HepG2 (cell line): ENCODE data around the gene RCOR1. TPM values are rescaled to one million over a fixed set of nuclear protein-coding genes. Genes with fewer than 3 reads are reported as not detected.

ENCODE experiments used
- ELF3 ChIP-seq: IDR thresholded peaks from 2 replicates; pipeline ENCODE4 v1.6.1; 2016; ENCODE audit warnings: missing genetic modification reagents, missing compliant biosample characterization
- GLI4 ChIP-seq: sonication (generic); formaldehyde crosslinking; IDR thresholded peaks from 2 replicates; pipeline ENCODE4 v1.5.1; 2020; ENCODE audit warnings: missing genetic modification reagents, mild to moderate bottlenecking, moderate library complexity, borderline replicate concordance
- ISL2 ChIP-seq: sonication (generic); formaldehyde crosslinking; IDR thresholded peaks from 2 replicates; pipeline ENCODE4 v1.5.0; 2020; ENCODE audit warnings: missing genetic modification reagents
- MIXL1 ChIP-seq: IDR thresholded peaks from 2 replicates; pipeline ENCODE4 v1.6.1; 2016
- NR2F6 ChIP-seq, 2 experiments: IDR thresholded peaks; 2 replicates each; pipeline ENCODE4 v1.6.1; 2016; ENCODE audit warnings: antibody characterized with exemption in 1 of 2, mild to moderate bottlenecking in 1 of 2
- SMYD3 ChIP-seq: sonication (generic); formaldehyde crosslinking; IDR thresholded peaks from 2 replicates; pipeline ENCODE4 v1.8.1; 2023; ENCODE audit warnings: mild to moderate bottlenecking, missing genetic modification reagents
- SNRNP70 ChIP-seq: fragments of 200-400 bp; formaldehyde crosslinking; IDR thresholded peaks from 2 replicates; pipeline ENCODE4 v1.6.1; 2017; ENCODE audit warnings: mild to moderate bottlenecking, low read depth, low read length, moderate library complexity
- TARDBP ChIP-seq: sonication (generic); formaldehyde crosslinking; IDR thresholded peaks from 2 replicates; pipeline ENCODE4 v1.8.0; 2022; ENCODE audit warnings: mild to moderate bottlenecking, missing genetic modification reagents
- U2AF1 ChIP-seq: fragments of 200-400 bp; formaldehyde crosslinking; optimal IDR thresholded peaks from 2 replicates; pipeline ENCODE3; 2017; ENCODE audit warnings: mild to moderate bottlenecking, low read depth, low read length
- XBP1 ChIP-seq: sonication (generic); formaldehyde crosslinking; IDR thresholded peaks from 2 replicates; pipeline ENCODE4 v1.5.0; 2020; ENCODE audit warnings: missing genetic modification reagents
- ZBTB42 ChIP-seq: sonication (generic); formaldehyde crosslinking; IDR thresholded peaks from 2 replicates; pipeline ENCODE4 v1.5.0; 2020; ENCODE audit warnings: mild to moderate bottlenecking, missing genetic modification reagents
- ZC3H13 ChIP-seq: sonication (generic); formaldehyde crosslinking; IDR thresholded peaks from 2 replicates; pipeline ENCODE4 v1.8.1; 2023; ENCODE audit warnings: mild to moderate bottlenecking, missing genetic modification reagents, moderate library complexity
- ZNF484 ChIP-seq: sonication (generic); formaldehyde crosslinking; IDR thresholded peaks from 2 replicates; pipeline ENCODE4 v1.5.1; 2020; ENCODE audit warnings: mild to moderate bottlenecking, low read depth, missing genetic modification reagents, borderline replicate concordance
- ZNF530 ChIP-seq: sonication (generic); formaldehyde crosslinking; IDR thresholded peaks from 2 replicates; pipeline ENCODE4 v1.5.0; 2020; ENCODE audit warnings: low read depth, mild to moderate bottlenecking, missing genetic modification reagents
- polyA plus RNA-seq, 8 experiments: library from polyadenylated mRNA; depleted of rRNA in 3 of 8; stranded (reverse) in 7 of 8; unstranded in 1 of 8; fragments of >200 nt; fragmentation: Illumina TruSeq in 4 of 8; extraction: Trizol in 4 of 8; gene quantifications; 2 replicates each; pipeline versions ENCODE4 v1.2.1 to v1.2.3, GENCODE V29; 2011 to 2016; ENCODE audit warnings: low read depth in 4 of 8, missing spikeins in 1 of 8, mixed read lengths in 1 of 8; ENCODE audit not compliant: insufficient read depth in 1 of 8
- total RNA-seq, 5 experiments: library from RNA; depleted of rRNA; stranded (reverse); fragments of >200 nt; fragmentation: Illumina TruSeq; extraction: Trizol; gene quantifications; 2 replicates each; pipeline ENCODE4 v1.2.3, GENCODE V29; 2016; ENCODE audit warnings: low read depth in 1 of 5
- TF ChIP-seq, protein P1 (sequence below): sonication (generic); formaldehyde crosslinking; conservative IDR thresholded peaks from 2 replicates; pipeline ENCODE4 v1.4.0; 2020; ENCODE audit warnings: mild to moderate bottlenecking, missing genetic modification reagents, moderate library complexity
- TF ChIP-seq, protein P2 (sequence below): sonication (generic); formaldehyde crosslinking; IDR thresholded peaks from 2 replicates; pipeline ENCODE4 v1.8.0; 2022; ENCODE audit warnings: mild to moderate bottlenecking, missing genetic modification reagents, borderline replicate concordance

RCOR1 gene
- total and polyA plus RNA-seq, 2 of the 13 experiments (the other 11 are each of a cell fraction or from before 2014, with no cell fraction given): 10.2 to 11.1 TPM

DNA sequence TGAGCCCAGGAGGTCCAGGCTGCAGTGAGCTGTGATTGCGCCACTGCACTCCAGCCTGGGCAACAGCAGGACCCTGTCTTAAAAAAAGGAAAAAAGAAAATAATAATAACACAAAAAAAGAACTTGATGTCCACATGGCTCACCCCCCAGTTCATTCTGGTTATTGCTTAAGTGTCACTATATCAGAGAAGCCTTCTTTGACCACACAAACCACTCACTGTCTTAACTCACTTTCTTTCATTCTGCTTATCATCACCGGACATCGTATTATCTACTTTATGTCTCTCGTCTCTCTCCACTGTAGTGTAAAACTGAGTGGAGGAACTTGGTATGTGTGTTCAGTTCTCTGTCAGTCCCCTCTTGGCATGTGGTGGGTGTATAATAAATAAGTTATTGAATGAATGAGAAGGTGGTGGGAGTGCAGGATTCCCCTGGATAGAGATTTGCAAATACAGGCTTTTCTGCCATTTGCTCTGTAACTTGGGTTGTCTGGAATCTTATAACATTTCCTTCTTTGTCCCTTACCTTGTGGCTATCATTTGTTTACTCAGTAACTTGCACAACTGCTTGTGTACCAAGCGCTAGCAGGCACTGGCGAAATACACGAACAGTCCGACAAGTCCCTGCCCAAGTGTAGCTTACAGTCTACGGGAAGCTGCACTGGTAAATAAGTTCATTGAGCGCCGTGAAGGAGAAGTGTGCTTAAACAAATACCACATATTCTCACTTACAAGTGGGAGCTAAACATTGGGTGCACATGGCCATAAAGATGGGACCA lies 98.2 kb downstream of the RCOR1 start (continued):
- TF ChIP-seq, protein P1, sequence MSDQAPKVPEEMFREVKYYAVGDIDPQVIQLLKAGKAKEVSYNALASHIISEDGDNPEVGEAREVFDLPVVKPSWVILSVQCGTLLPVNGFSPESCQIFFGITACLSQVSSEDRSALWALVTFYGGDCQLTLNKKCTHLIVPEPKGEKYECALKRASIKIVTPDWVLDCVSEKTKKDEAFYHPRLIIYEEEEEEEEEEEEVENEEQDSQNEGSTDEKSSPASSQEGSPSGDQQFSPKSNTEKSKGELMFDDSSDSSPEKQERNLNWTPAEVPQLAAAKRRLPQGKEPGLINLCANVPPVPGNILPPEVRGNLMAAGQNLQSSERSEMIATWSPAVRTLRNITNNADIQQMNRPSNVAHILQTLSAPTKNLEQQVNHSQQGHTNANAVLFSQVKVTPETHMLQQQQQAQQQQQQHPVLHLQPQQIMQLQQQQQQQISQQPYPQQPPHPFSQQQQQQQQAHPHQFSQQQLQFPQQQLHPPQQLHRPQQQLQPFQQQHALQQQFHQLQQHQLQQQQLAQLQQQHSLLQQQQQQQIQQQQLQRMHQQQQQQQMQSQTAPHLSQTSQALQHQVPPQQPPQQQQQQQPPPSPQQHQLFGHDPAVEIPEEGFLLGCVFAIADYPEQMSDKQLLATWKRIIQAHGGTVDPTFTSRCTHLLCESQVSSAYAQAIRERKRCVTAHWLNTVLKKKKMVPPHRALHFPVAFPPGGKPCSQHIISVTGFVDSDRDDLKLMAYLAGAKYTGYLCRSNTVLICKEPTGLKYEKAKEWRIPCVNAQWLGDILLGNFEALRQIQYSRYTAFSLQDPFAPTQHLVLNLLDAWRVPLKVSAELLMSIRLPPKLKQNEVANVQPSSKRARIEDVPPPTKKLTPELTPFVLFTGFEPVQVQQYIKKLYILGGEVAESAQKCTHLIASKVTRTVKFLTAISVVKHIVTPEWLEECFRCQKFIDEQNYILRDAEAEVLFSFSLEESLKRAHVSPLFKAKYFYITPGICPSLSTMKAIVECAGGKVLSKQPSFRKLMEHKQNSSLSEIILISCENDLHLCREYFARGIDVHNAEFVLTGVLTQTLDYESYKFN (CRISPR knock-in tag): peak; percentile 64
- TF ChIP-seq ZNF530 (CRISPR knock-in tag) (no peak), U2AF1 (no peak), NR2F6 (IDR thresholded peaks at IDR 0.05) (no peak), NR2F6 (CRISPR knock-in tag; IDR thresholded peaks at IDR 0.05) (peak; percentile 46; the same call in 1 of the 2 replicates), TARDBP (CRISPR knock-in tag) (peak; percentile 83), ZNF484 (CRISPR knock-in tag) (no peak), XBP1 (CRISPR knock-in tag) (no peak), ZBTB42 (CRISPR knock-in tag) (no peak), SNRNP70 (no peak), MIXL1 (peak; percentile 14; the same call in 1 of the 2 replicates), ZC3H13 (no peak), GLI4 (CRISPR knock-in tag) (no peak), ISL2 (CRISPR knock-in tag) (peak; percentile 50; the same call in 1 of the 2 replicates), SMYD3 (CRISPR knock-in tag) (0 out of 2 replicates have a peak, but pooled peaks have one; percentile 54), ELF3 (CRISPR knock-in tag) (peak; percentile 72)
- TF ChIP-seq, protein P2, sequence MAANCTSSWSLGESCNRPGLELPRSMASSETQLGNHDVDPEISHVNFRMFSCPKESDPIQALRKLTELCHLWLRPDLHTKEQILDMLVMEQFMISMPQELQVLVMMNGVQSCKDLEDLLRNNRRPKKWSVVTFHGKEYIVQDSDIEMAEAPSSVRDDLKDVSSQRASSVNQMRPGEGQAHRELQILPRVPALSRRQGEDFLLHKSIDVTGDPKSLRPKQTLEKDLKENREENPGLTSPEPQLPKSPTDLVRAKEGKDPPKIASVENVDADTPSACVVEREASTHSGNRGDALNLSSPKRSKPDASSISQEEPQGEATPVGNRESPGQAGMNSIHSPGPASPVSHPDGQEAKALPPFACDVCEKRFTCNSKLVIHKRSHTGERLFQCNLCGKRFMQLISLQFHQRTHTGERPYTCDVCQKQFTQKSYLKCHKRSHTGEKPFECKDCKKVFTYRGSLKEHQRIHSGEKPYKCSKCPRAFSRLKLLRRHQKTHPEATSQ: peak; percentile 66; the same call in 1 of the 2 replicates
